IMR-90 (cell line): Measurements from ENCODE around the gene NDEL1. TPM values are rescaled to one million over a fixed set of nuclear protein-coding genes. Genes with fewer than 3 reads are reported as not detected.

Source experiments
- ATAC-seq: fragments of 200-7000 bp; cut with Tn5 transposase; 2 replicates; pipeline ENCODE4 v1.9.1; 2020; ENCODE audit warnings: low read depth, mild to moderate bottlenecking, moderate library complexity
- BruUV-seq: library from RNA; stranded (reverse); fragments of 400-500 nt; replicated peaks from 2 replicates; lab custom pipeline; 2021; lab: Mats Ljungman, UMichigan
- CTCF ChIA-PET: fragments of 300-600 bp; formaldehyde crosslinking; extraction: SDS; loops from one replicate; lab custom pipeline; 2021; ENCODE audit warnings: antibody characterized with exemption; lab: Yijun Ruan, JAX
- POLR2A ChIA-PET: fragments of 300-600 bp; sonication (Branson Sonifier 250); formaldehyde crosslinking; loops from one replicate; lab custom pipeline; 2022; ENCODE audit warnings: antibody characterized with exemption; ENCODE audit not compliant: unreplicated experiment; lab: Charles Lee
- DNase-seq: peaks from one replicate; pipeline ENCODE4 v3.0.0; 2013
- H2AFZ ChIP-seq: replicated peaks from 2 replicates; pipeline ENCODE3; 2013; ENCODE audit warnings: low read length, mild to moderate bottlenecking; ENCODE audit not compliant: poor library complexity
- H2AK5ac ChIP-seq: 2 replicates; pipeline ENCODE4 v1.6.1; 2013; ENCODE audit warnings: low read depth, low read length, inconsistent platforms
- H2AK9ac ChIP-seq: replicated peaks from 2 replicates; pipeline ENCODE3; 2013; ENCODE audit warnings: mild to moderate bottlenecking, low read depth, low read length, moderate library complexity; ENCODE audit not compliant: poor library complexity
- H2BK120ac ChIP-seq: 2 replicates; pipeline ENCODE4 v1.6.1; 2013; ENCODE audit warnings: low read depth, low read length, inconsistent platforms
- H2BK15ac ChIP-seq: 3 replicates; pipeline ENCODE4 v1.6.1; 2013; ENCODE audit warnings: low read depth, low read length, inconsistent platforms
- H2BK20ac ChIP-seq: 2 replicates; pipeline ENCODE4 v1.6.1; 2013; ENCODE audit warnings: low read depth, mild to moderate bottlenecking, inconsistent platforms, low read length, moderate library complexity
- H2BK5ac ChIP-seq: 2 replicates; pipeline ENCODE4 v1.6.1; 2013; ENCODE audit warnings: mild to moderate bottlenecking, low read depth, low read length, inconsistent platforms; ENCODE audit not compliant: poor library complexity, severe bottlenecking
- H3K14ac ChIP-seq: replicated peaks from 2 replicates; pipeline ENCODE4 v1.6.1; 2013; ENCODE audit warnings: low read depth, low read length, inconsistent platforms
- H3K18ac ChIP-seq: 2 replicates; pipeline ENCODE4 v1.6.1; 2013; ENCODE audit warnings: low read depth, low read length, control low read depth
- H3K23ac ChIP-seq: 2 replicates; pipeline ENCODE4 v1.6.1; 2013; ENCODE audit warnings: low read depth, low read length, inconsistent platforms
- H3K27ac ChIP-seq: 2 replicates; pipeline ENCODE4 v1.5.1; 2013; ENCODE audit warnings: mild to moderate bottlenecking, control low read depth, low read length; ENCODE audit not compliant: insufficient read depth
- H3K27me3 ChIP-seq: 2 replicates; pipeline ENCODE4 v1.6.1; 2013; ENCODE audit warnings: low read length; ENCODE audit not compliant: control insufficient read depth, insufficient read depth
- H3K36me3 ChIP-seq: 2 replicates; pipeline ENCODE4 v1.6.1; 2013; ENCODE audit warnings: low read length, mixed read lengths; ENCODE audit not compliant: control insufficient read depth, insufficient read depth
- H3K4ac ChIP-seq: 2 replicates; pipeline ENCODE4 v1.6.1; 2013; ENCODE audit warnings: low read depth, low read length, inconsistent platforms
- H3K4me1 ChIP-seq: 2 replicates; pipeline ENCODE4 v1.6.1; 2013; ENCODE audit warnings: low read length, mixed read lengths; ENCODE audit not compliant: control insufficient read depth, insufficient read depth
- H3K4me2 ChIP-seq: 2 replicates; pipeline ENCODE4 v1.6.1; 2013; ENCODE audit warnings: low read depth, mild to moderate bottlenecking, control low read depth, low read length, moderate library complexity
- H3K4me3 ChIP-seq: 2 replicates; pipeline ENCODE4 v1.5.1; 2013; ENCODE audit warnings: low read depth, mild to moderate bottlenecking, control low read depth, low read length, moderate library complexity; ENCODE audit not compliant: insufficient read depth
- H3K56ac ChIP-seq: 2 replicates; pipeline ENCODE4 v1.6.1; 2013; ENCODE audit warnings: low read length, inconsistent platforms; ENCODE audit not compliant: insufficient read depth; ENCODE audit errors: extremely low read depth
- H3K79me1 ChIP-seq, 2 experiments: 2 replicates each; pipeline ENCODE4 v1.6.1; 2013; ENCODE audit warnings: low read length in 2 of 2, inconsistent platforms in 1 of 2, low read depth in 1 of 2
- H3K9ac ChIP-seq: 2 replicates; pipeline ENCODE4 v1.6.1; 2013; ENCODE audit warnings: low read depth, low read length, control low read depth
- H3K9me1 ChIP-seq: 2 replicates; pipeline ENCODE4 v1.6.1; 2013; ENCODE audit warnings: low read length, inconsistent platforms; ENCODE audit not compliant: insufficient read depth
- H3K9me3 ChIP-seq: 2 replicates; pipeline ENCODE4 v1.6.1; 2013; ENCODE audit warnings: low read length; ENCODE audit not compliant: control insufficient read depth, insufficient read depth
- H4K20me1 ChIP-seq: 2 replicates; pipeline ENCODE4 v1.6.1; 2013; ENCODE audit warnings: low read length, inconsistent platforms; ENCODE audit not compliant: insufficient read depth
- H4K5ac ChIP-seq: 2 replicates; pipeline ENCODE4 v1.6.1; 2013; ENCODE audit warnings: mild to moderate bottlenecking, low read depth, low read length, control low read depth
- H4K8ac ChIP-seq, 2 experiments: 2 replicates each; pipeline ENCODE4 v1.6.1; 2013; ENCODE audit warnings: low read depth in 2 of 2, low read length in 2 of 2, control low read depth in 1 of 2, inconsistent platforms in 1 of 2
- H4K91ac ChIP-seq: 2 replicates; pipeline ENCODE4 v1.6.1; 2013; ENCODE audit warnings: low read depth, low read length, inconsistent platforms; ENCODE audit not compliant: insufficient read depth
- CHD1 ChIP-seq: IDR thresholded peaks from 2 replicates; pipeline ENCODE4 v1.6.1; 2012; ENCODE audit warnings: low read depth, low read length, improper control_type of control experiment
- FOS ChIP-seq: fragments of 150-350 bp; IDR thresholded peaks from 2 replicates; pipeline ENCODE4 v1.6.1; 2016; ENCODE audit warnings: low read depth, low read length
- MAFK ChIP-seq: IDR thresholded peaks from 2 replicates; pipeline ENCODE4 v1.6.1; 2012; ENCODE audit warnings: low read depth, low read length, improper control_type of control experiment
- MXI1 ChIP-seq: IDR thresholded peaks from 2 replicates; pipeline ENCODE4 v1.6.1; 2012; ENCODE audit warnings: low read depth, mild to moderate bottlenecking, low read length, moderate library complexity, borderline replicate concordance
- POLR2A ChIP-seq: IDR thresholded peaks from 2 replicates; pipeline ENCODE4 v1.6.1; 2012; ENCODE audit warnings: mild to moderate bottlenecking, low read depth, low read length
- RAD21 ChIP-seq: IDR thresholded peaks from 2 replicates; pipeline ENCODE4 v1.6.1; 2012; ENCODE audit warnings: low read length, improper control_type of control experiment
- RCOR1 ChIP-seq: IDR thresholded peaks from 2 replicates; pipeline ENCODE4 v1.6.1; 2012; ENCODE audit warnings: mild to moderate bottlenecking, low read length, improper control_type of control experiment; ENCODE audit not compliant: insufficient replicate concordance
- RFX5 ChIP-seq: IDR thresholded peaks from 2 replicates; pipeline ENCODE4 v1.8.0; 2012; ENCODE audit warnings: low read depth, mild to moderate bottlenecking, low read length, moderate library complexity
- SMC3 ChIP-seq: fragments of 150-350 bp; IDR thresholded peaks from 2 replicates; pipeline ENCODE4 v1.6.1; 2016; ENCODE audit warnings: low read depth, mild to moderate bottlenecking, antibody characterized with exemption, low read length, moderate library complexity
- WGBS, 2 experiments: methylation state at CpG; one replicate each; pipeline versions ENCODE4 v1.1.5 to v1.1.7; 2013; ENCODE audit warnings: missing lambda C conversion rate in 2 of 2; ENCODE audit not compliant: insufficient read length in 1 of 2; ENCODE audit errors: extremely low coverage in 2 of 2; 5-methylcytosine and 5-hydroxymethylcytosine counted together
- dilution Hi-C: fragments of 300-500 bp; cut with HindIII; formaldehyde crosslinking; loops from one replicate; pipeline ENCODE4 v1.14.3; 2018; ENCODE audit warnings: low sequenced_read_pairs; ENCODE audit not compliant: unreplicated experiment
- in situ Hi-C: fragments of 300-500 bp; cut with MboI; formaldehyde crosslinking; loops from 3 replicates; pipeline ENCODE4 v1.14.3; 2019; ENCODE audit warnings: low sequenced_read_pairs, inconsistent platforms, mixed read lengths
- intact Hi-C: fragments of 100-400 bp; cut with micrococcal nuclease; formaldehyde crosslinking; loops from 2 replicates; pipeline ENCODE4 v1.10.0; 2022
- polyA plus RNA-seq, 3 experiments: library from polyadenylated mRNA; depleted of rRNA; stranded (reverse); fragments of >200 nt; gene quantifications; 2 replicates each; pipeline ENCODE4 v1.2.3, GENCODE V29; 2012; ENCODE audit warnings: low replicate concordance in 1 of 3
- total RNA-seq: library from RNA; depleted of rRNA; stranded (reverse); fragments of >200 nt; gene quantifications from 2 replicates; pipeline ENCODE4 v1.2.3, GENCODE V29; 2012
- TF ChIP-seq, protein P1 (sequence below): fragments of 150-350 bp; IDR thresholded peaks from 2 replicates; pipeline ENCODE4 v1.6.1; 2017; ENCODE audit warnings: mild to moderate bottlenecking, antibody characterized with exemption, low read length, low read depth
- TF ChIP-seq, protein P2 (sequence below): conservative IDR thresholded peaks from 2 replicates; pipeline ENCODE4 v1.5.1; 2012; ENCODE audit warnings: mild to moderate bottlenecking, low read depth, low read length, improper control_type of control experiment

The NDEL1 gene
- total and polyA plus RNA-seq, 2 of the 4 experiments (the other 2 are of a cell fraction): 28.9 to 95.6 TPM

DNA sequence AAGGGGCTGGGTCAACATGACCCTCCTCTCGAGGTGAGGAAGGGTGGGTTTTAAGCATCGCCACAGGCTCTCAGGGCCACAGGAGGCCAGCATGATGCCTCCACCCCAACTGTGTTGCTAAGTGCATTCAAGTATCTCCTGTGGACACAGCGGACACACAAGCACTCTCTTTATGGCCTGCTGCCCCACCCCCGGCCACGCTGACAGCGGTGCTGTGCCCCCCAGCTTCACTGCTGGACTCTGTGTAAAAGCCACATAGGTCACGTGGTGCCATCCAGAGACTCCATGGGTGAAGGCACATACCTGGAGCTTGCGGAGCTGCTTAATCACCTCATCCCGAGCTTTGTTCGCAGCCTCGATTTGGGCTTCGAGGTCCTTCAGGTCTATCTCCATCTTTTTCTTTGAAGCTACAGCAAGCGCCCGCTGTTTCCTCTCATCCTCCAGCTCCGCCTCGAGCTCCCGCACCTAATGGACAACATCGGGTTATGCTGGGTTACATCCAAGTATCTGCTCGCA is 51.5 kb downstream of the NDEL1 start:
- Histone ChIP-seq H2AK5ac (no peak overlapping the region), H3K4ac (no peak overlapping the region), H3K9ac (no peak overlapping the region), H2BK15ac (no peak overlapping the region), H3K9me1 (peaks cover 7% of the 10 kb centered on the region), H2BK20ac (no peak overlapping the region), H3K4me2 (no peak overlapping the region), H3K56ac (no peak overlapping the region), H4K5ac (no peak overlapping the region), H3K4me1 (peaks cover 4% of the 10 kb centered on the region; the same call in 1 of the 2 replicates), H3K9me3 (no peaks in the 10 kb centered on the region), H4K91ac (no peak overlapping the region), H3K36me3 (peaks cover 56% of the 10 kb centered on the region), H3K4me3 (no peak overlapping the region), H3K23ac (no peak overlapping the region), H2BK120ac (no peak overlapping the region), H3K79me1 (peaks cover 3 to 19% of the 10 kb centered on the region in 2 experiments; a peak in 3 of 4 replicates), H3K27me3 (no peaks in the 10 kb centered on the region), H4K20me1 (0 out of 2 replicates have a peak, but pooled peaks cover 7% of the 10 kb centered on the region), H2BK5ac (no peak overlapping the region), H4K8ac (no peak overlapping the region), H3K14ac (no peak overlapping the region), H2AFZ (peak overlapping the region; percentile 9), H3K18ac (no peak overlapping the region), H3K27ac (no peak overlapping the region), H2AK9ac (no peak overlapping the region)
- intact Hi-C loops: loop anchor here (5.0 kb wide), 1 partner anchor 45 kb away; no protein-coding TSS in a partner anchor
- WGBS, 2 experiments: 86% methylated on average over 10 of the region's 19 CpGs; no CpG with 5 or more reads in 1 of the 2 experiments
- ATAC-seq (no peak), DNase-seq (no peak)
- CTCF ChIA-PET: interaction anchor here (1.2 kb wide), 1 partner anchor 9 kb away, joined by 3 read pairs; no protein-coding TSS in a partner anchor
- in situ Hi-C loops: no loop called here
- no TSS peak for BruUV-seq
- POLR2A ChIA-PET: no interaction called here
- TF ChIP-seq MAFK (no peak), SMC3 (no peak), CHD1 (no peak), RFX5 (no peak), FOS (no peak), POLR2A (no peak), MXI1 (no peak), RCOR1 (no peak), RAD21 (no peak)
- TF ChIP-seq, protein P1, sequence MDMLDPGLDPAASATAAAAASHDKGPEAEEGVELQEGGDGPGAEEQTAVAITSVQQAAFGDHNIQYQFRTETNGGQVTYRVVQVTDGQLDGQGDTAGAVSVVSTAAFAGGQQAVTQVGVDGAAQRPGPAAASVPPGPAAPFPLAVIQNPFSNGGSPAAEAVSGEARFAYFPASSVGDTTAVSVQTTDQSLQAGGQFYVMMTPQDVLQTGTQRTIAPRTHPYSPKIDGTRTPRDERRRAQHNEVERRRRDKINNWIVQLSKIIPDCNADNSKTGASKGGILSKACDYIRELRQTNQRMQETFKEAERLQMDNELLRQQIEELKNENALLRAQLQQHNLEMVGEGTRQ: no peak
- TF ChIP-seq, protein P2, sequence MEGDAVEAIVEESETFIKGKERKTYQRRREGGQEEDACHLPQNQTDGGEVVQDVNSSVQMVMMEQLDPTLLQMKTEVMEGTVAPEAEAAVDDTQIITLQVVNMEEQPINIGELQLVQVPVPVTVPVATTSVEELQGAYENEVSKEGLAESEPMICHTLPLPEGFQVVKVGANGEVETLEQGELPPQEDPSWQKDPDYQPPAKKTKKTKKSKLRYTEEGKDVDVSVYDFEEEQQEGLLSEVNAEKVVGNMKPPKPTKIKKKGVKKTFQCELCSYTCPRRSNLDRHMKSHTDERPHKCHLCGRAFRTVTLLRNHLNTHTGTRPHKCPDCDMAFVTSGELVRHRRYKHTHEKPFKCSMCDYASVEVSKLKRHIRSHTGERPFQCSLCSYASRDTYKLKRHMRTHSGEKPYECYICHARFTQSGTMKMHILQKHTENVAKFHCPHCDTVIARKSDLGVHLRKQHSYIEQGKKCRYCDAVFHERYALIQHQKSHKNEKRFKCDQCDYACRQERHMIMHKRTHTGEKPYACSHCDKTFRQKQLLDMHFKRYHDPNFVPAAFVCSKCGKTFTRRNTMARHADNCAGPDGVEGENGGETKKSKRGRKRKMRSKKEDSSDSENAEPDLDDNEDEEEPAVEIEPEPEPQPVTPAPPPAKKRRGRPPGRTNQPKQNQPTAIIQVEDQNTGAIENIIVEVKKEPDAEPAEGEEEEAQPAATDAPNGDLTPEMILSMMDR: no peak
- dilution Hi-C loops: no loop called here
